Anterior cingulate cortex (tissue), 58 donors: Measurements from ENCODE around the gene TCF7L1.
"Not testable (repeated sequence)": the region's sequence is repeated elsewhere in the genome, so short reads cannot be mapped to it uniquely, and the experiment has no call there.

Source experiments
- DNase-seq, 58 donors: peaks; one replicate each; lab custom pipeline; 2025; lab: John Stamatoyannopoulos, UW

The TCF7L1 gene

DNA sequence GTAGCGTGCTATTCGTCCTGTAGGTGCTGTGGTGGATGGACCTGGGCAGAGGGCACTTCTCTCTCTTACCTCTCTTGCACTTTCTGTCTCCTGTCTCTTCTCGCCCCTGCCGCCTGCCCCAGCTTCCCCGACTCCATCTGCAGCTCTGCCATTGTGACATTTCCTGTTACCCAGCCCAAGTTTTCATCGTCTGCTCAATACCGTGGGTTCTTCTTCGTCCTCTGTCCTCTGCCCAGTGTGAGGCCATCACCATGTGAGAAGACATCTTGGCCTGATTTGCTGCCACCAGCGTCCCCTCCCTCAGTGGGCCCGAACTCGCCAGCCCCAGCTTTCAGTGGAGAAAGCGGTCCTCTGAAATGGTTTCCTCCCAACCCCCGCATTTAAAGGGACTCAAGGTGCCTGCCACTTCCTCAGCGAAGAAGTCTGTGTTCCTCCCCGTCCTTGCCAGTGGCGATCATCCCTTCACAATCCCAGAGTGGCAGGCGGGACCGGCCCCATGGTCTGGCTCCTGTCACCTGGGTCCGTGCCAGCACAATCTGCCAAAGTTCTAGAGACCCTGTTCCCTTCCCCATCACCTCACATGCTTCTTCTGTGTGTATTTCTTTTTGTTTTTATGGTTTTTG, 176.6 kb downstream of the TCF7L1 start:
- DNase-seq: peak in 2 of 58 donors; percentile 8 to 31

DNA sequence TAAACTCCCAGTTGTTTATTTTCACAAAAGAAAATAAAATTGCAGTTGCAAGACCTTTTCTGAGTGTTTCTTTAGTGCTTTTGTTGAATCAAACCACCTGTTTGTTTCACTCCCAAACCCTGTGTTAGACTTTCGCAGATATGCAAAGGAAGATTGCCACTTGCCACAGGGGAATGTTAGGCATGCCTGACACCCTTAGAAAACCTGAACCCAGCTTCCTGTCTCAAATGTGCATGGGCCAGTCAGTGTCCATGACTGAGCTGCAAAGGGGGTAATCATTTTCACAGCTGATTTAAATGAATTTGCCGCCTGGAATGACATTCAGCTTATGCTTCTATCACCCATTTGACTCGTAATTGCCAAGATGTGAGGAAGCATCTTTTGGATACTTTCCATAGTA, 177.1 kb downstream of the TCF7L1 start:
- no peak for DNase-seq

DNA sequence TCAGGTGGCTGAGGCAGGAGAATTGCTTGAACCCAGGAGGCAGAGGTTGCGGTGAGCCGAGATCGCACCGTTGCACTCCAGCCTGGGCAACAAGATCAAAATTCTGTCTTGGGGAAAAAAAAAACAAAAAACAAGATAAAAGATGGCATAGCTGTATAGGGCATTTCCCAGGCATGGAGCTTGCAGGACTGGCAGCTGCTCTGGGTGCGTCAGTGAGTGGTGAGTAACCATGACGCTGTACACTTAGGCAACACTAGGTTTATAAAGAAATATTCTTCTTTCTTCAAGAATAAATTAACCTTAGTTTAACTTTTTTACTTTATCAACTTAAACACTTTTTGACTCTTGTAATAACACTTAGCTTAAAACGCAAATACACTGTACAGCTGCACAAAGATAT, 179.2 kb downstream of the TCF7L1 start:
- DNase-seq: no peak

DNA sequence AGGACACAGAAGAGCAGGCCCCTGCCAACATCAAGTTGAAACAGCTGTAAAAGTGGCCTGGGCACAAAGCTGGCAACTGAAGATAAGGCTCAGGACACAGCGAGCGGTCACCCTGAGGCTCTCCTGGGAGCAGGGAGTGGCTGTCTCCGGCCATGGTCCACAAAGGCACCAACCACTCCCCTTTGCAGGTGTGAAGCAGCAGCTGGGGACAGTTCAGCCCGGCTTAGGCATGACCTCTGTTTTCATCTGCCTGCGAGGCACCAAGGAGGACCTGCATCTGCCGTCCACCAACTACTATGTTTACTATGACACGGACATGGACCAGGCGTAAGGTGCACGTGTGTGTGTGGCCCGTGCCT, 181.7 kb downstream of the TCF7L1 start:
- DNase-seq: no peak

DNA sequence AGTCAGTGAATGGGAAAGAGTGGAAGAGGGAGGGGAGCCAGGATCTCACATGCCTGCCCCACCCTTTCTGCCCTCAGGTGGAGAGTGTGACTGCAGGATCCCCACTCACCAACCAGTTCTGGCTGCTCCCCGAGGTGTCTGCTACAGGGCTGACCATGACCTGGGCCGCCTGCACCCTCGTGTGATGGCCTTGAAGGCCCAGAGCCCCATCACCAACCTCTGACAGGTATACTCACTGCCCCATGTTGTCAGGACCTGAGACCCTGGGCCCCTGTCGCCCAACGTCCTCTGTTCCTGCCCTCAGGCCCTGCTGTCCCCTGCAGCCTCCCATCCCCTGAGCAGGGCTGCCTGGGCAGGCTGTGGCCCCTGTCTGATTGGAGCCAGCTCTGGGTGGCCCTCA, 182.7 kb downstream of the TCF7L1 start:
- not testable (repeated sequence) for DNase-seq

DNA sequence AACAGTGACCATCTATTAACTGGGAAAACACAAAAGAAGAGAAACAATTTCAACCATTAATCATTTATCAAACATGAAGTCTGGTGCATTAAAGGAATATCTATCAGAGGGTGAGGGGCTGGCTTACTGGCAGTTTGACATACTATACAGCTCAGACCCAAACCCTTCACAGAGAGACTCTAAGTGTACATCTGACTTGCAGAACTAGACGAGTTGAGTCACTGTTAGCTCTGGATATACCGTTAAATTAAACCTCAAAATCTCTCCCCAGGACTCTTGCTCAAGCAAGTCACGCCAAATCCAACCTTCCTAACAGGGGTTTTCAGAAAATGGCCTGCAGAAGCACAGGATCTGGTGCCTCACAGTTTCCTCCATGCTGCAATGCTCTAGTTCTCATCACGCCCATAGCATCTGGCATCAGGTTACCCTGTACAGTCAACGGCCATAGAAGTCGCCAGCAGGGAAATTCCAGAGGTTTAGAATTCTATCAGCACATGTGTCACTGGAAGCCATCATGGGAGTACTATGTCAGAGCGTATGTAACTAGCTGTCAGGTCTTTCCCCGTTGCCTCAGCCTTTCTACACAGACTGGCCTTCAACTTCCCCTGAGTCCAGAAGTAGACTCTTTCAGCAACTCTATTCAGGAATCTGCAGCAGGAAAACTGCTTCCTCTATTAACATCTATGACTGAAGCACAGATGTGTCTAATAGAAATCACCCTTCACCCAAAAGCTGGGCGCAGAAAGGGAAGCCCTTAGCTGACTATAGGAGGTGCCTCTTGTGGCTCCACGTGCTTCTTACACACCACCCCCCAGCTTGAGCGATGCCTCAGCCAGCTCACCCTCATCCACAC, 185.3 kb downstream of the TCF7L1 start:
- DNase-seq: no peak

DNA sequence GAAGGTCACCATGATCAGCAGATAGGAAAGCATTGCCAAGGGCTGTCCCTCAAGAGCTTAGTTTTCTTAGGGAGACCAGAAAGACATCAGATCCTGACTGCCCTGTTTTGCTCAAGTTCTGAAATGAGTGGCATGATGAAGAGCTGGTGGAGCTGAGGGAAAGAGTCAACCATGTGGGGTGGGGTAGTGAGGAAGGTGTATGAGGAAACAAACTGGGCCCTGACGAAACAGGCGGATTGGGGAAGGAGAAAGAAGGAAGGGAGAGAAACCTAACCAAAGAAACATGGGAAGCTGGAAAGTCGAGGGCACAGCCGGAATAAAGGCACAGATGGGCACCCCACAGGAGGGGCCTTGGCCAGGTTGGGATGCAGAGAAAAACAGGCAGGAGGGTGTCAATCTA, 186.6 kb downstream of the TCF7L1 start:
- DNase-seq: no peak

DNA sequence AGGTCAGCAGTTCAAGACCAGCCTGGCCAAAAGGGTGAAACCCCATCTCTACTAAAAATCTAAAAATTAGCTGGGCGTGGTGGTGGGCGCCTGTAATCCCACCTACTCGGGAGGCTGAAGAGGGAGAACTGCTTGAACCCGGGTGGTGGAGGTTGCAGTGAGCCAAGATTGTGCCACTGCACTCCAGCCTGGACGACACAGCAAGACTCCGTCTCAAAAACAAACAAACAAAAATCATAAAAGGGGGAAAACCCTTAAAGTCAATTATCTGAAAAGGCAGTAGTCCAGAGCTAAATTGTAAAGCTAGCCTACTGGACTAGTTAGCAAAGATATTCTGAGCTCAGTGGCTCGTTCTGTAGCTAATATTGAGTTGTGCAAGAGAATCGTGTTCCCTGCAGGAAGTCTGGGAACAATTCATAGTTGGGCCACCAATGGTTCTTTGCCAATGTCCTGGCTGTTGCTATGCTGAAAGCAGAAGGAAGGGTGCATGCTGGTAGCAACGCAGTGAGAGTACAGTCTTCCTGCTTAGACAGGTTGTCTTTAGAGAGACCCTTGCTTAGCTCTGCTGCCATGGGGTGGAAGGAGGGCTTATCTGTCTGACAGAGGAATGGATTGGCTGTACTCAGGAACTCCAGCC, 190.3 kb downstream of the TCF7L1 start:
- no peak for DNase-seq

DNA sequence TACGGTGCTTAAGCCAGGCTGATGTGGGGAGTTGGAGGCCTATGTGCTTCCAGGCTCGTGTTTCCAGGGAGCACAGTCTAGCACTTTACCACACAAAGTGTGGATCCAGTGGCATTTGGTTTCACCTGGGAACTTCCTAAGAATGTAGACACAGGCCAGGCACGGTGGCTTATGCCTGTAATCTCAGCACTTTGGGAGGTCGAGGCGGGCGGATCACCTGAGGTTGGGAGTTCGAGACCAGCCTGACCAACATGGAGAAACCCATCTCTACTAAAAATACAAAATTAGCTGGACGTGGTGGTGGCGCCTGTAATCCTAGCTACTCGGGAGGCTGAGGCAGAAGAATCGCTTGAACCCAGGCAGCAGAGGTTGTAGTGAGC, 190.8 kb downstream of the TCF7L1 start:
- DNase-seq: not testable (repeated sequence)

DNA sequence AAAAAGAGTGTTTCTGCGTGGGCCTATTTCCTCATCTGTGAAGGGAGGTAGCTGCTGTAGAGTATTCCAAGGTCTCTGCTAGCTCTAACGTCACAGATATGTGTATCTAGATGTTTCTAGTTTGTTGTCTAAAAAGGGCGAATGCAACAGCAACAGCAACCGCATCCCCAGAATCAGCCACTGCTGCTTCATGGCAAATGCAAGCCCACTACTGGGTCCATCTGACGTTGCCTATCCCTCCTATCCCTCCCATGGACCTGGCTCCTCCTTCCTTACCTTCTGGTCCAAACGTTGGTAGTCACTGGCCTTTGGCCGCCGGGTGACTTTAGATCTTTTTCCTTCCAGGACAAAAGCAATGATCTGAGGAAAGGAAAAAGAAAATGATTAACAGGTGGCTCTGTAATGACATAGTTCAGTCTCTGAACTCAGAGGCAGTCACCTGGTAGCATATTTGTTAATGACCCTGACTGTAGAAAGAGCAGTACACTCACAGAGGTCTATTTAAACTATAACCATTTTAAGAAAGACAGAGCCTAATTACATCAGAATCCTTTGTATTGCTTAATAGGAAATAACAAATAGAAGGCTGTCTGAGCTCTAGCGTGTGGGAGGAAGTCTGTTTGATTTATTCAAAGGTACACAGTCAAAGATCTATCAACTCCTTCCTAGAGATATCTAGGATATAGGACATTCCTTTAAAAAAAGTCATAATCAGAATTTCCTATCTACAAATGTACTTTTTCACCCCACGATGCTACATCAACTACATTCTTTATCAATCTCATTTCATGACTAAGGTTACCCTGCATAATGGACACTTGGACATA, 191.7 kb downstream of the TCF7L1 start:
- no peak for DNase-seq

DNA sequence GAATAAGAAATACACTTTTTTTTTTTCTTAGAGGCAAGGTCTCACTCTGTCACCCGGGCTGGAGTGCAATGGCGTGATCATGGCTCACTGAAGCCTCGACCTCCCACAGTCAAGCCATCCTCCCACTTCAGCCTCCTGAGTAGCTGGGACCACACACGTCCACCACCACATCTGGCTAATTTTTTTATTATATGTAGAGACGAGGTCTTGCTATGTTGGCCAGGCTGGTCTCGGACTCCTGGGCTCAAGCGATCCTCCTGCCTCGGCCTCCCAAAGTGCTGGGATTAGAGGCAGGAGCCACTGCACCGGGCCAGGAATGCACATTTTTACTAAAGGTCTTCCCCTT, 192.2 kb downstream of the TCF7L1 start:
- DNase-seq: no peak

DNA sequence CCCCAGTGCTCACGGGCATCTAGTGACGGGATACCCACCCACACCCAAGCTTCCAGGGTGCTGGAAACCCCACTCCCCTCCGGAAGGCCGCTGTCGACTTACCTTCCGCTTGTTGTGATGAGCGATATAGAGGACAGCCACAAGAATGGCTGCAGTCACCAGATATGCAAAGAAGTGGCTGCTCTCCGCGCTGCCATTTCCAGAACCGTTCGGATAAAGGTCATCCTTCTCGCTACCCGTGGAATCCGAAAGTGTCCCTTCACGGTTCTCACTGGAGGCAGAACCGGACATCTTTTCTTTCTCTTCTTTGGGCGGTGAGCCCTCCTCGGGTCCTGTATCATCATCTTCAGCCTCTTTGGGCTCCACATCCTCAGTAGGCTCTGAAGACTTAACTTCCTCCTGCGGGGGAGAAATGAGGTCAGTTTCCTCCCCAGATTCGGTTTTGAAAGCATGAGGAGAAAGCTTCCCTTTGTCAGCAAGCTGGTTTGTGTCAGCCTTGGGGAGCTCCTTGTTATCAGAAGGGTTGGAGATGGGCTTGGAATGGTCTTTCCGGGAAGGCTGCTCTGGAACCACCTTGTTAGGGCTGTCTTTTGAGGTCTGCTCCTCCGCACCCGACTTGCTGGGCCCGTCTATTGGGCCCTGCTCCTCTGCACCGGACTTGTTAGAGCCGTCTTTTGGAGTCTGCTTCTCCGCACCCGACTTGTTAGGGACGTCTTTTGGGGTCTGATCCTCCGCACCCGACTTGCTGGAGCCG, 193.4 kb downstream of the TCF7L1 start:
- DNase-seq: peak in 1 of 58 donors; percentile 32

DNA sequence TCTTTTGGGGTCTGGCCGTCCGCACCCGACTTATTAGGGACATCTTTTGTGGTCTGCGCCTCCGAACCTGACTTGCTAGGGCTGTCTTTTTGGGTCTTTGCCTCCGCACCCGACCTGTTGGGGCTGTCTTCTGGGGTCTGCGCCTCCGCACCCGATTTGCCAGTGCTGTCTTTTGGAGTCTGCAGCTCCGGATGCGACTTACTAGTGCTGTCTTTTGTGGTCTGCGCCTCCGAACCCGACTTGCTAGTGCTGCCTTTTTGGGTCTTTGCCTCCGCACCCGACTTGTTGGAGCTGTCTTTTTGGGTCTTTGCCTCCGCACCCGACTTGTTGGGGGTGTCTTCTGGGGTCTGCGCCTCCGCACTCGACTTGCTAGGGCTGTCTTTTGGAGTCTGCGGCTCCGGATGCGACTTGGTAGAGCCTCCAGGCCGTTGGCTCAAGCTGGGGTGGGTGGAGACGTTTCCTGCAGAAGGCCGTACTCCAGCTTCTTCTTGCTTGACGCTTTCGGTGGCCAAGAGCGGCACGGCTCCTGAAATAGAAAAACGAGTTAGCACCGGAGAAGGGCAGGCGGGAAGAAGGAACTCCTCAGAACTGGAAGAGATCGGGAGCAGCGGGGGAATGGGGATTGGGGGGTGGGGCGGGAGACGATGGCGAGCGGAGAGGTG, 194.1 kb downstream of the TCF7L1 start:
- peak in 24 of 58 donors; percentile 11 to 74 (median 54) for DNase-seq

DNA sequence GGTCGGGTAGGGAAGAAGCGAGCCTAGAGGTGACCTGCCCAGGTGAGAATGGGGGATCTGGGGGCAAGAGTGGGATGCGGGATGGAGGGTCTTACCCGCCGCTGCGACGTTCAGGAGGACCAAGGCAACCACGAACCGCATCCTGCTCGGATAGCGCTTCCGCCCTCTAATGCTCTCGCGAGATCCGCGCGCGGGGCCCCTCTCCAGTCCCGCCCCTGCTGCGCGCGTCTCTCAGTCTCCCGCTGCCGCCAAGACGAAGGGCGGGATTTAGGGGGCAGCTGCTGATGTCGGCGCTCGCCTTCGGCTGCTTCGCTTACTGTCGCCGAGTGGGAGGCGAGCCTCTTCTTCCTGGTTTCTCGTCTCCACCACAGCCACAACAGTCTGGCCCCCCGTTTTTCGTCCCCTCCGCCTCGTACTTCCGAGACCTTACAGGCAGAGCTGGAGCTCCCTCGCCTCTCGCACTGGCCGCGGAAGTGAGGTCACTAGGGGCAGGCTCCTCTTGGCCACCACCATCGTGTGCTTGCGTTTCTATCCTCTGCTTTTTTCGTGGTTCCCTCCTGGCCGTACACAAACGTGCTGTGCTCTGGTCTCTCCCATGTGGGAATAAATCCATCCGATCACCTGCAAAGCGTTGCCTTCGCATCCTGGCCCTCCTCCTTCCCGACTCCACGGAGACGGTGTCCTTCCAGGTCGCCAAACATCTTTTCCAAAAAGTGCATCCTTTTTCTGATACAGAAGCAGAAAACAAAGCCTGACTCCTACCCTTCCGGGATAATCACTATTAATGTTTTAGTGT, 194.8 kb downstream of the TCF7L1 start, which contains the start of gene TGOLN2:
Gene TGOLN2 (minus strand): TSS at position 168 of the 796 bp plus-strand sequence. CDS start 27 bp downstream, at position 141.
- peak; percentile 35 to 96 (median 88) for DNase-seq

DNA sequence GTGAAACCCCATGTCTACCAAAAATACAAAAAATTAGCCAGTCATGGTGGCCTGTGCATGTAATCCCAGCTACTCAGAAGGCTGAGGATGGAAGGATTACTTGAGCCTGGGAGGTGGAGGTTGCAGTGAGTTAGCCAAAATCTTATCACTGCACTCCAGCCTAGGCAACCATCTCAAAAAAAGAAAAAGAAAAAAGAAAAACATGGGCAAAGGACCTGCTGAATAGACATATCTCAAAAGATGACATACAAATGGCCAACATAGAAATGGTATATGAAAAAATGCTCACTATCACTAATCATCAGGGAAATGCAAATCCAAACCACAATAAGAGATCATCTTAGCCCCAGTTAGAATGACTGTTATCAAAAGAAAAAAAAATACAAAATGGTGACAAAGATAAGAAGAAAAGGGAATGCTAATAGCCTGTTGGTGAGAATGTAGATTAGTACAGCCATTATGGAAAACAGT, 196.0 kb downstream of the TCF7L1 start:
- DNase-seq: no peak

DNA sequence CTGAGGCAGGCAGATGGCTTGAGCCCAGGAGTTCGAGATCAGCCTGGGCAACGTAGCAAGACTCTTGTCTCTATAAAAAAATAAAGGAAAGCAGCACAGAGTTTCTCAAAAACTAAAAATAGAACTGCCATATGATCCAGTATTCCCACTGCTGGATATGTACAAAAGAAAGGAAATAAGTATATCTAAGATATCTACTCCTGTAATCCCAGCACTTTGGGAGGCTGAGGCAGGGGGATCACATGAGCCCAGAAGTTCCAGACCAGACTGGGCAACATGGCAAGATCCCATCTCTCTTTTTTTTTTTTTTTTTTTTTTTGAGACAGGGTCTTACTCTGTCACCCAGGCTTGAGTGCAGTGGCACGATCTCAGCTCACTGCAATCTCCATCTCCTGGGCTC, 196.5 kb downstream of the TCF7L1 start:
- DNase-seq: not testable (repeated sequence)

DNA sequence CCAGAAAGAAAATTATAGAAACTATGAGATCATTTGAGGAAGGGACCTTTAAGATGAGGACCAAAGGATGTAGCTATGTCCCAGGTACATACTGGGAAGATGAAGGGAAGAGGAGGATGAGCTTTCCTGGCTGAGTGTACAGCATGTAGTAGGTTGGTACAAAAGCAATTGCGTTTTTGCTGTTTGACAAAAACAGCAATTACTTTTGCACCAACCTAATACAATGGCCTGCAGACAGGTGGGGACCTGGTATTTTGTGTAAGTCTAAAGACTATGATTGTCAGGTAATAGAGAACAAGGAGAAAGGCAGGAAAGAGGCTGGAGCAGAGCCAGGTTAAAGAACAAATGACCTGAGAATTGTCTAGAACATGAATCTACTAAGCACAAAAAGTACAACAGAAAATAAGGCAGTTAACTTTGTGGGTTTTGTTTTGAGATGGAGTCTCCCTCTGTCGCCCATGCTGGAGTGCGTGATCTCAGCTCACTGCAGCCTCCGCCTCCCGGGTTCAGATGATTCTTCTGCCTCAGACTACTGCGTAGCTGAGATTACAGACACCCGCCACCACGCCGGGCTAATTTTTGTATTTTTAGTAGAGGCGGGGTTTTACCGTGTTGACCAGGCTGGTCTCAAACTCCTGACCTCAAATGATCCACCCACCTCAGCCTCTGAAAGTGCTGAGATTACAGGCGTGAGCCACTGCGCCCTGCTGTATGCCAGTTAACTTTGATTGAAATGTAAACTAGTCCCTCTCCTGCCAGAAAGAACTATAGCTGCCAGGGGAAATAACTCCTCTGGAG, 197.8 kb downstream of the TCF7L1 start:
- DNase-seq: no peak

DNA sequence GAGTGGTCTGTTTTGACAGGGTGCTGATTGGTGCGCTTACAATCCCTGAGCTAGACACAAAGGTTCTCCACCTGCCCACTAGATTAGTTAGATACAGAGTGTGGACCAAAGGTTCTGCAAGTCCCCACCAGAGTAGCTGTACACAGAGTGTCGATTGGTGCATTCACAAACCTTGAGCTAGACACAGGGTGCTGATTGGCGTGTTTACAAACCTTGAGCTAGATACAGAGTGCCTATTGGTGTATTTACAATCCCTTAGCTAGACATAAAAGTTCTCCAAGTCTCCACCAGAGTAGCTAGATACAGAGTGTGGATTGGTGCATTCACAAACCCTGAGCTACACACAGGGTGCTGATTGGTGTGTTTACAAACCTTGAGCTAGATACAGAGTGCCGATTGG, 200.7 kb downstream of the TCF7L1 start:
- not testable (repeated sequence) for DNase-seq
